CD4-positive, alpha-beta T cell treated with Interleukin-12 subunit alpha and Interleukin-12 subunit beta, for 1 hour (primary cell): ENCODE data around the gene CD2.

Experiments
- DNase-seq: peaks from one replicate; pipeline ENCODE4 v3.0.0-alpha.2; 2020

Gene CD2

GRCh38 chr1:116754198-116754977 lies at the start of gene CD2:
TSS of gene CD2 (plus strand) at chr1:116754430. CDS start at chr1:116754493, 63 bp downstream.
- DNase-seq = peak; percentile 76

- DNase-seq = no peak
Observed at GRCh38 chr1:116706123-116706522, 48.1 kb upstream of the CD2 start.

- no peak for DNase-seq
Observed at GRCh38 chr1:116706841-116707240, 47.4 kb upstream of the CD2 start.

- no peak for DNase-seq
Observed at GRCh38 chr1:116708255-116708900, 45.9 kb upstream of the CD2 start.

GRCh38 chr1:116709666-116710167 lies 44.5 kb upstream of the CD2 start:
- DNase-seq = no peak

- DNase-seq = no peak
Observed at GRCh38 chr1:116710420-116711262, 43.6 kb upstream of the CD2 start.

- DNase-seq = no peak
Observed at GRCh38 chr1:116711263-116711840, 42.9 kb upstream of the CD2 start.

GRCh38 chr1:116712510-116712909 lies 41.7 kb upstream of the CD2 start:
- DNase-seq = no peak

GRCh38 chr1:116713474-116713873 lies 40.8 kb upstream of the CD2 start:
- no peak for DNase-seq

GRCh38 chr1:116716391-116716790 lies 37.8 kb upstream of the CD2 start:
- DNase-seq = no peak

- no peak for DNase-seq
Observed at GRCh38 chr1:116717318-116717717, 36.9 kb upstream of the CD2 start.

- no peak for DNase-seq
Observed at GRCh38 chr1:116720364-116721038, 33.7 kb upstream of the CD2 start.

- DNase-seq = no peak
Observed at GRCh38 chr1:116721039-116721405, 33.2 kb upstream of the CD2 start.

- no peak for DNase-seq
Observed at GRCh38 chr1:116721451-116722007, 32.7 kb upstream of the CD2 start.

- DNase-seq = no peak
Observed at GRCh38 chr1:116722016-116722838, 32.0 kb upstream of the CD2 start.

- DNase-seq = peak; percentile 82
Observed at GRCh38 chr1:116724765-116725375, 29.4 kb upstream of the CD2 start.

- no peak for DNase-seq
Observed at GRCh38 chr1:116725798-116726197, 28.4 kb upstream of the CD2 start.

GRCh38 chr1:116726872-116727820 lies 27.1 kb upstream of the CD2 start:
- no peak for DNase-seq

- no peak for DNase-seq
Observed at GRCh38 chr1:116731439-116731838, 22.8 kb upstream of the CD2 start.

GRCh38 chr1:116732726-116733125 lies 21.5 kb upstream of the CD2 start:
- no peak for DNase-seq
